Measurements from ENCODE around the gene CEP83. TPM values are rescaled to one million over a fixed set of nuclear protein-coding genes. Genes with fewer than 3 reads are reported as not detected.
"Not testable (repeated sequence)": the region's sequence is repeated elsewhere in the genome, so short reads cannot be mapped to it uniquely, and the experiment has no call there.

The CEP83 gene
- polyA plus RNA-seq, 6 donors from 2014 or later = 4.0 to 7.7 (median 6.5) TPM

GRCh38 chr12:94336211-94336925 lies 123.3 kb downstream of the CEP83 start:
- H3K27ac Mint-ChIP-seq = peak overlapping the region in 1 of 6 donors; percentile 33

DNA sequence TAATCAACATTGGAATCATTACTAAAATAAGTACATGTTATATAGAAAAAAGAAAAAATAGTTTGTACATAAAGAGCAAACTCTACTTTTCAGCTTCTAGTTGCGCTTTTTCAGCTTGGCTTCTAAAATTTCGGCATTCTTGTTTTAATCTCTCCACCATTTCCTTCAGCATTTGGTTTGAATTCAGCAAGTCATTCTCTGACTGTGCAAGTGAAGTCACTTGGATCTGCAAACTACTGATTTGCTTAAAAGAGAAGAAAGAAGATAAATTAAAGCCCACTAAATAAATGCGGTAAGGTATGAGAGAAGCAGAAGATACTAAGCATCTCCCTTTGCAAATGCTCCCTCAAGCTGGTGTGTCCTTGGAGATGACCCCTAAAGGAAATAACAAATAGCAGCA lies 126.3 kb downstream of the CEP83 start:
- peaks cover 9 to 16% of the 10 kb centered on the region in 2 donors for H3K36me3 Mint-ChIP-seq
- H3K27me3 Mint-ChIP-seq = no peaks in the 10 kb centered on the region
- ATAC-seq (ENCODE audit: low read depth in 2 of 2) (no peak), DNase-seq (no peak)
- H3K4me3 Mint-ChIP-seq = no peak overlapping the region
- H3K9me3 Mint-ChIP-seq = no peaks in the 10 kb centered on the region
- H3K27ac Mint-ChIP-seq = peak overlapping the region in 1 of 6 donors; percentile 49
- H3K4me1 Mint-ChIP-seq = peaks cover 4 to 12% (median 4%) of the 10 kb centered on the region in 3 donors

More at GRCh38 chr12:94336211-94336925, 123.3 kb downstream of the CEP83 start:
- peaks cover 4 to 12% (median 4%) of the 10 kb centered on the region in 3 donors for H3K4me1 Mint-ChIP-seq
- ATAC-seq (ENCODE audit: low read depth in 2 of 2) (no peak), DNase-seq (no peak)
- H3K9me3 Mint-ChIP-seq = no peaks in the 10 kb centered on the region
- H3K27me3 Mint-ChIP-seq = no peaks in the 10 kb centered on the region
- H3K4me3 Mint-ChIP-seq = no peak overlapping the region
- H3K36me3 Mint-ChIP-seq = peaks cover 0 to 13% of the 10 kb centered on the region in 2 donors

- DNase-seq (no peak), ATAC-seq (ENCODE audit: low read depth in 2 of 2) (no peak)
- H3K9me3 Mint-ChIP-seq = no peaks in the 10 kb centered on the region
- H3K36me3 Mint-ChIP-seq = peaks cover 19 to 30% of the 10 kb centered on the region in 2 donors
- H3K4me1 Mint-ChIP-seq = peaks cover 3 to 5% (median 4%) of the 10 kb centered on the region in 3 donors
- no peak overlapping the region for H3K4me3 Mint-ChIP-seq
- no peaks in the 10 kb centered on the region for H3K27me3 Mint-ChIP-seq
- peak overlapping the region in 1 of 6 donors; percentile 47 for H3K27ac Mint-ChIP-seq
These were observed 130.3 kb downstream of the CEP83 start for GRCh38 chr12:94329366-94329765.

DNA sequence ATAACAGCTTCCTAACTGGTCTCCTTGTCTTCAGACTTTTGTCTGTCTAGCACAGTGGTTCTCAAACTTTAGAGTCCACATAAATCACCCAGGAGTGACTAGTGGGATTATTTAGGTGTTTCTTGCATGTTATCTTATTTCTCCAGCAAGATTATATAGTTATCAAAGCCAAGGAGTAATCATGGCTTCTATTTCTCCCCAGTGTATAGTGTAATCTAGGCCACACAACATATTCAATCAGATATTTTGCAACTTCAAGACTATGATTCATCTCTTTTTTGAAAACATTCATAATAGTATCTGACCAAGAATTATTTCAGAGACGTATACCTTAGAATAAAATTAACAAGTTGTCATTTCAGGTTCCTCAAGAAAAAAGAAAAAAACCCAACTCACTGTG lies 131.9 kb downstream of the CEP83 start:
- DNase-seq (no peak), ATAC-seq (ENCODE audit: low read depth in 2 of 2) (no peak)
- H3K27ac Mint-ChIP-seq = no peak overlapping the region
- H3K27me3 Mint-ChIP-seq = no peaks in the 10 kb centered on the region
- H3K4me1 Mint-ChIP-seq = no peaks in the 10 kb centered on the region
- H3K4me3 Mint-ChIP-seq = no peak overlapping the region
- no peaks in the 10 kb centered on the region for H3K9me3 Mint-ChIP-seq
- peaks cover 27 to 36% of the 10 kb centered on the region in 2 donors for H3K36me3 Mint-ChIP-seq

DNA sequence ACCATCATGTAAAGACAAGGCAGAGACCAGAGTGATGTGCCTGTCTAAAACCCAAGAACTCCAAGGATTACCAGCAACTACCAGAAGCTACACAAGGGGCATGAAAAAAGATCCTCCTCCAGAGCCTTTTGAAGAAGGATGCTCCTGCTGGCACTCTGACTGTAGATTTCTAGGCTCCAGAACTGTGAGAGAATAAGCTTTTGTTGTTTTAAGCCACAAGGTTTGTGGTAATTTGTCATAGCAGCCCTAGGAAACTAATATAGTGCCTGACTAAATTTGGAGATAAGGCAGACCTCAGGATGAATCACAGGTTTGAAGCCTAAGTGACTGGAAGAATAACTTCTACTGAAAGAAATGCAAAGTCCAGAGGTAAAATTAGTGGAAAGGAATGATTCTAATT lies 132.9 kb downstream of the CEP83 start:
- Mint-ChIP-seq H3K27me3 (no peaks in the 10 kb centered on the region), H3K4me3 (no peak overlapping the region), H3K4me1 (no peaks in the 10 kb centered on the region), H3K36me3 (peaks cover 25 to 36% of the 10 kb centered on the region in 2 donors), H3K27ac (peak overlapping the region in 1 of 6 donors; percentile 27), H3K9me3 (peaks cover 0 to under 1% (median 0%) of the 10 kb centered on the region in 7 donors)
- no peak for DNase-seq
- ATAC-seq (ENCODE audit: low read depth in 2 of 2) = no peak

DNA sequence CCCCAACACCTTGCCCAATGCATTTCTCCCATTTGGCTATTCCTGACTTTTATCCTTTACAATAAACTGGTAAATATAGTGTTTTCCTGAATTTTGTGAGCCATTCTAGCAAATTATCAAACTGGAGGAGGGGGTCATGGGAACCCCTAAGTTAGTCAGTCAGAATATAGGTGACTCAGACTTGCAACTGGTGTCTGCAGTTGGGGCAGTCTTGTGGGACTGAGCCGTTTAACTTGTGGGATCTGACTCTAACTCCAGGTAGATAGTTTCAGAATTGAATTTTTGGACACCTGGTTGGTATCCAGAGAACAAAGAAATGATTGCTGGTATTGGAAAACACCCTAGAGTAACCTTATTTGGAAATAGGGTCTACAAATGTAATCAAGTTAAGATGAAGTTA lies 133.4 kb downstream of the CEP83 start:
- no peaks in the 10 kb centered on the region for H3K27me3 Mint-ChIP-seq
- no peaks in the 10 kb centered on the region for H3K4me1 Mint-ChIP-seq
- no peak overlapping the region for H3K4me3 Mint-ChIP-seq
- H3K27ac Mint-ChIP-seq = no peak overlapping the region
- peaks cover 27 to 41% of the 10 kb centered on the region in 2 donors for H3K36me3 Mint-ChIP-seq
- peaks cover 2 to 5% (median 4%) of the 10 kb centered on the region in 7 donors for H3K9me3 Mint-ChIP-seq
- no peak for ATAC-seq (ENCODE audit: low read depth in 2 of 2)
- no peak for DNase-seq

DNA sequence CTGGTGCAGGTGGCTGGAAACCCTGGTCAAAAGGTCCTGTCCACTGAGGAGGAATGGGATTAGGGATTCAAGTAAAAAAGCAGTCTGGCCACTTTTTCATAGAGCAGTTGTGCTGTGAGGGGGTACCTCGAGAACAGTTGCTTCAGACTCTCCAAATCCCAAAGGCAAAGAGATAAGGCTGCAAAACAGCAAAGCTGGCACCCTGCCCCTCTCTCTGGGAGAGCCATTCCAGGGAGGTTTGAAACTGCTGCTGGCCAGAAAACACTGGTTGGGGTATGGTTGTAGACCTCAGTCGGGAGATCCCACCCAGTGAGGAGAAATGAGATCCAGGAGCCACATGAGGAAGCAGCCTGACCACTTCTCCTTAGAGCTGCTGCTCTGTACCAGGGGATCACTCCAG lies 137.3 kb downstream of the CEP83 start:
- ATAC-seq (ENCODE audit: low read depth in 2 of 2) = no peak
- H3K27me3 Mint-ChIP-seq = no peaks in the 10 kb centered on the region
- H3K4me1 Mint-ChIP-seq = peaks cover 20 to 25% (median 20%) of the 10 kb centered on the region in 3 donors

GRCh38 chr12:94320109-94320508 lies 139.6 kb downstream of the CEP83 start:
- Mint-ChIP-seq H3K27ac (peak overlapping the region in 1 of 6 donors; percentile 49), H3K27me3 (no peaks in the 10 kb centered on the region), H3K36me3 (peaks cover 36 to 40% of the 10 kb centered on the region in 2 donors), H3K4me1 (peaks cover 20 to 29% (median 23%) of the 10 kb centered on the region in 3 donors), H3K4me3 (no peak overlapping the region), H3K9me3 (peaks cover 17 to 45% (median 36%) of the 10 kb centered on the region in 7 donors)
- ATAC-seq (ENCODE audit: low read depth in 2 of 2) (no peak), DNase-seq (no peak)

More for the DNA sequence above, 137.3 kb downstream of the CEP83 start:
- H3K4me3 Mint-ChIP-seq = no peak overlapping the region
- H3K9me3 Mint-ChIP-seq = peaks cover 12 to 39% (median 31%) of the 10 kb centered on the region in 7 donors
- peaks cover 36 to 44% of the 10 kb centered on the region in 2 donors for H3K36me3 Mint-ChIP-seq
- H3K27ac Mint-ChIP-seq = no peak overlapping the region
- no peak for DNase-seq

DNA sequence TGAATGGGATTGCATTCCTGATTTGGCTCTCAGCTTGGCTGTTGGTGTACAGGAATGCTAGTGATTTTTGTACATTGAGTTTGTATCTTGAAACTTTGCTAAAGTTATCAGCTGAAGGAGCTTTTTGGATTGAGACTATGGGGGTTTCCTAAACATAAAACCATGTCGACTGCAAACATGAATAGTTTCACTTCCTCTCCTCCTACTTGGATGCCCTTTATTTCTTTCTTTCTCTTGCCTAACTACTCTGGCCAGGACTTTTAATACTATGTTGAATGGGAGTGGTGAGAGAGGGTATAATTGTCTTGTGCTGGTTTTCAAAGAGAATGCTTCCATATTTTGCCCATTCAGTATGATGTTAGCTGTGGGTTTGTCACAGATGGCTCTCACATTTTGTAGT lies 141.5 kb downstream of the CEP83 start:
- DNase-seq (peak; percentile 62), ATAC-seq (ENCODE audit: low read depth in 2 of 2) (peak; percentile 100)
- Mint-ChIP-seq H3K27me3 (no peaks in the 10 kb centered on the region), H3K4me1 (peaks cover 20 to 29% (median 23%) of the 10 kb centered on the region in 3 donors), H3K36me3 (peaks cover 28 to 29% of the 10 kb centered on the region in 2 donors), H3K4me3 (peak overlapping the region in 7 of 8 donors; percentile 1 to 18 (median 12)), H3K27ac (peak overlapping the region in 4 of 6 donors; percentile 49 to 80 (median 66)), H3K9me3 (peaks cover 17 to 45% (median 36%) of the 10 kb centered on the region in 7 donors)

- Mint-ChIP-seq H3K36me3 (peaks cover 26 to 27% of the 10 kb centered on the region in 2 donors), H3K9me3 (peaks cover 17 to 44% (median 35%) of the 10 kb centered on the region in 7 donors), H3K4me1 (peaks cover 20 to 29% (median 23%) of the 10 kb centered on the region in 3 donors), H3K27ac (peak overlapping the region in 1 of 6 donors; percentile 68)
- H3K27me3 Mint-ChIP-seq; H3K4me3 Mint-ChIP-seq; ATAC-seq (ENCODE audit: low read depth in 2 of 2); DNase-seq: not testable (repeated sequence)
These were observed 143.1 kb downstream of the CEP83 start for GRCh38 chr12:94316600-94316999.

GRCh38 chr12:94312378-94312777 lies 147.3 kb downstream of the CEP83 start:
- ATAC-seq (ENCODE audit: low read depth in 2 of 2) (no peak), DNase-seq (no peak)
- Mint-ChIP-seq H3K27me3 (no peaks in the 10 kb centered on the region), H3K27ac (no peak overlapping the region), H3K4me3 (no peak overlapping the region), H3K36me3 (peaks cover 4 to 7% of the 10 kb centered on the region in 2 donors), H3K9me3 (peaks cover under 1 to 7% (median 6%) of the 10 kb centered on the region in 7 donors), H3K4me1 (peaks cover 1 to 4% (median 3%) of the 10 kb centered on the region in 3 donors)

- Mint-ChIP-seq H3K27me3 (no peaks in the 10 kb centered on the region), H3K36me3 (peaks cover 7 to 14% of the 10 kb centered on the region in 2 donors), H3K4me1 (peaks cover 0 to 4% (median 0%) of the 10 kb centered on the region in 3 donors), H3K4me3 (no peak overlapping the region), H3K27ac (no peak overlapping the region), H3K9me3 (peaks cover 0 to 2% (median 0%) of the 10 kb centered on the region in 7 donors)
- DNase-seq = no peak
- no peak for ATAC-seq (ENCODE audit: low read depth in 2 of 2)
These were observed 150.3 kb downstream of the CEP83 start for GRCh38 chr12:94309373-94309772.

DNA sequence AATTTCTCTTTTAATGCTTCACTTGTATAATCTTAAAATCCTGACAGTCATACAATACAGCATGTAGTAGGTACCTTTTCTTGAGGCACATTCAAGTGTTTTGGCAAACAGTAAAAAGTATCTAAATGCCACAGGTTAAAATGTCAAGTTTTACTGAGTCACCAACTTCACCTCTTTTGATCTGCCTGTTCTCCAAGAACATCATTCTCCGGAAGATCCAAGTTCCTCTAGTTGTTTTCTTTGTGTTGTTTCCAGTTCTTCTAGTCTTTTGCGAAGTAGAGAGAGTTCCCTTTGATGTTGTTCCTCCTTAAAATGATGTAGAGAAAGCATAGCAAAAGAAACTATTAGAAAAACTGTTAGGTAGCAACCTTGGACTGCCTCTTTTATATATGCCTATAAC lies 151.1 kb downstream of the CEP83 start:
- DNase-seq (no peak), ATAC-seq (ENCODE audit: low read depth in 2 of 2) (no peak)
- Mint-ChIP-seq H3K27me3 (no peaks in the 10 kb centered on the region), H3K4me1 (peaks cover 0 to 4% (median 0%) of the 10 kb centered on the region in 3 donors), H3K9me3 (no peaks in the 10 kb centered on the region), H3K4me3 (no peak overlapping the region), H3K27ac (peak overlapping the region in 3 of 6 donors; percentile 7 to 64 (median 39)), H3K36me3 (peaks cover 7 to 16% of the 10 kb centered on the region in 2 donors)
